Endothelial cell of umbilical vein (primary cell): ENCODE measurements around the gene VPS8. TPM values are rescaled to one million over a fixed set of nuclear protein-coding genes. Genes with fewer than 3 reads are reported as not detected.

Experiments
- BruUV-seq: library from RNA; stranded (reverse); fragments of 400-500 nt; replicated peaks from 2 replicates; lab custom pipeline; 2021; lab: Mats Ljungman, UMichigan
- CTCF ChIA-PET: fragments of 300-600, 350-600 bp; sonication (Branson Sonifier 250); formaldehyde crosslinking; loops from one replicate; lab custom pipeline; 2021; ENCODE audit warnings: antibody characterized with exemption, inconsistent platforms; lab: Charles Lee
- POLR2A ChIA-PET: fragments of 300-600, 350-600 bp; sonication (Branson Sonifier 250); formaldehyde crosslinking; loops from one replicate; lab custom pipeline; 2021; ENCODE audit warnings: antibody characterized with exemption, inconsistent platforms; lab: Charles Lee
- DNase-seq: peaks from one replicate; pipeline ENCODE4 v3.0.0-alpha.2; 2011; ENCODE audit warnings: low read depth, low spot score
- FAIRE-seq: peaks from 2 replicates; lab custom pipeline; 2011; peaks lifted over from hg19 to GRCh38; lab: Jason Lieb, UNC
- H2AFZ ChIP-seq: 2 replicates; pipeline ENCODE4 v1.6.0; 2012; ENCODE audit warnings: low read depth, low read length, control low read depth, inconsistent platforms
- H3K27ac ChIP-seq: 2 replicates; pipeline ENCODE4 v1.5.1; 2011; ENCODE audit warnings: low read depth, mild to moderate bottlenecking, control low read depth, low read length, moderate library complexity; ENCODE audit not compliant: insufficient read depth
- H3K27me3 ChIP-seq, 2 experiments: 2 replicates each; pipeline versions ENCODE4 v1.6.0 to v1.6.1; 2011; ENCODE audit warnings: low read length in 2 of 2, mixed read lengths in 1 of 2; ENCODE audit not compliant: control insufficient read depth in 2 of 2, insufficient read depth in 2 of 2
- H3K36me3 ChIP-seq, 2 experiments: 2 replicates in 1 of 2; 3 replicates in 1 of 2; pipeline ENCODE4 v1.5.1; 2011; ENCODE audit warnings: low read length in 2 of 2, mild to moderate bottlenecking in 1 of 2, moderate library complexity in 1 of 2; ENCODE audit not compliant: control insufficient read depth in 2 of 2, insufficient read depth in 2 of 2; ENCODE audit errors: extremely low read depth in 1 of 2
- H3K4me1 ChIP-seq: 3 replicates; pipeline ENCODE4 v1.5.1; 2011; ENCODE audit warnings: mild to moderate bottlenecking, low read length; ENCODE audit not compliant: control insufficient read depth, insufficient read depth; ENCODE audit errors: extremely low read depth
- H3K4me2 ChIP-seq: 2 replicates; pipeline ENCODE4 v1.6.1; 2011; ENCODE audit warnings: low read length, control low read depth, mixed read lengths; ENCODE audit not compliant: insufficient read depth
- H3K4me3 ChIP-seq, 3 experiments: fragments of 200-600 bp in 1 of 3; sonication (generic), shearing (Covaris generic) in 1 of 3; replicated peaks in 1 of 3; 2 replicates each; pipeline ENCODE4 v1.5.1; 2011 to 2016; ENCODE audit warnings: control low read depth in 3 of 3, low read length in 3 of 3, mild to moderate bottlenecking in 2 of 3, inconsistent platforms in 1 of 3, low read depth in 1 of 3, moderate library complexity in 1 of 3; ENCODE audit not compliant: insufficient read depth in 1 of 3
- H3K79me2 ChIP-seq: 2 replicates; pipeline ENCODE4 v1.6.0; 2012; ENCODE audit warnings: low read length, inconsistent platforms; ENCODE audit not compliant: control insufficient read depth, insufficient read depth
- H3K9ac ChIP-seq: replicated peaks from 2 replicates; pipeline ENCODE3; 2011; ENCODE audit warnings: low read length, control low read depth; ENCODE audit not compliant: insufficient read depth; ENCODE audit errors: extremely low read depth
- H3K9me1 ChIP-seq: replicated peaks from 3 replicates; pipeline ENCODE4 v1.6.0; 2011; ENCODE audit warnings: mild to moderate bottlenecking, low read length; ENCODE audit not compliant: control insufficient read depth, insufficient read depth; ENCODE audit errors: extremely low read depth
- H3K9me3 ChIP-seq: replicated peaks from 2 replicates; pipeline ENCODE4 v1.5.1; 2012; ENCODE audit warnings: low read length, inconsistent platforms; ENCODE audit not compliant: control insufficient read depth, insufficient read depth
- H4K20me1 ChIP-seq: replicated peaks from 2 replicates; pipeline ENCODE3; 2011; ENCODE audit warnings: mild to moderate bottlenecking, low read length; ENCODE audit not compliant: control insufficient read depth, insufficient read depth; ENCODE audit errors: extremely low read depth
- CTCF ChIP-seq, 2 donors: IDR thresholded peaks; 1 replicate in 1 of 2; 2 replicates in 1 of 2; pipeline ENCODE4 v1.5.1; 2011; ENCODE audit warnings: low read length in 2 of 2, mild to moderate bottlenecking in 2 of 2, moderate library complexity in 2 of 2, control low read depth in 1 of 2, inconsistent platforms in 1 of 2, low read depth in 1 of 2; ENCODE audit not compliant: insufficient read depth in 1 of 2; ENCODE audit errors: extremely low read depth in 1 of 2
- EZH2 ChIP-seq: IDR thresholded peaks from 2 replicates; pipeline ENCODE4 v1.6.1; 2012; ENCODE audit warnings: borderline replicate concordance, low read depth, mild to moderate bottlenecking, moderate library complexity, low read length, inconsistent platforms; ENCODE audit not compliant: severe bottlenecking
- FOS ChIP-seq: IDR thresholded peaks from 2 replicates; pipeline ENCODE4 v1.6.1; 2011; ENCODE audit warnings: mild to moderate bottlenecking, low read length, moderate library complexity, borderline replicate concordance; ENCODE audit not compliant: insufficient read depth
- GATA2 ChIP-seq: IDR thresholded peaks from 2 replicates; pipeline ENCODE4 v1.7.0; 2011; ENCODE audit warnings: low read depth, mild to moderate bottlenecking, moderate library complexity, mixed read lengths, low read length; ENCODE audit not compliant: insufficient read length, insufficient read depth
- JUN ChIP-seq: IDR thresholded peaks from 2 replicates; pipeline ENCODE4 v1.6.1; 2011; ENCODE audit warnings: borderline replicate concordance, low read depth; ENCODE audit not compliant: insufficient read length, insufficient read depth
- MAX ChIP-seq: IDR thresholded peaks from 2 replicates; pipeline ENCODE4 v1.6.1; 2011; ENCODE audit not compliant: insufficient read depth, insufficient read length
- MYC ChIP-seq: IDR thresholded peaks from one replicate; pipeline ENCODE4 v1.6.1; 2011; ENCODE audit warnings: mild to moderate bottlenecking, low read depth, low read length
- POLR2A ChIP-seq: IDR thresholded peaks from 2 replicates; pipeline ENCODE4 v1.6.1; 2012; ENCODE audit warnings: low read depth, mild to moderate bottlenecking, control low read depth, low read length
- POLR2AphosphoS5 ChIP-seq: IDR thresholded peaks from 2 replicates; pipeline ENCODE4 v1.6.1; 2012; ENCODE audit warnings: low read depth, mild to moderate bottlenecking, control low read depth, low read length, moderate library complexity; ENCODE audit not compliant: insufficient read depth
- dilution Hi-C: fragments of 300-500 bp; cut with MboI; formaldehyde crosslinking; loops from one replicate; pipeline ENCODE4 v1.15.0; 2019; ENCODE audit warnings: low sequenced_read_pairs; ENCODE audit not compliant: extremely low pct_ligation_motif_present
- intact Hi-C: fragments of 100-400 bp; cut with micrococcal nuclease; formaldehyde crosslinking; loops from one replicate; pipeline ENCODE4 v1.10.0; 2022
- polyA plus RNA-seq, 4 experiments: library from polyadenylated mRNA; depleted of rRNA in 3 of 4; stranded (reverse) in 3 of 4; unstranded in 1 of 4; fragments of >200 nt; gene quantifications; 2 replicates each; pipeline versions ENCODE4 v1.2.1 to v1.2.3, GENCODE V29; 2011 to 2012; ENCODE audit warnings: missing spikeins in 1 of 4
- total RNA-seq: library from RNA; stranded (reverse); gene quantifications from 2 replicates; pipeline ENCODE4 v1.2.3, GENCODE V29; 2021

VPS8 gene
- total and polyA plus RNA-seq, 2 donors (not counting 3 experiments of a cell fraction or from before 2014, with no cell fraction given), result 13.7 to 51.6 TPM

GRCh38 chr3:184887574-184887973 lies 75.6 kb downstream of the VPS8 start:
- H3K79me2 ChIP-seq, result no peaks in the 10 kb centered on the region
- no peaks in the 10 kb centered on the region for H3K9me1 ChIP-seq
- H3K9me3 ChIP-seq, result no peaks in the 10 kb centered on the region
- CTCF ChIA-PET, result interaction anchor here (1.3 to 2.0 kb wide), 2 partner anchors 289 to 291 kb away, joined by 4 to 6 read pairs; no protein-coding TSS in a partner anchor
- H3K9ac ChIP-seq, result no peak overlapping the region
- FAIRE-seq, result no peak
- H3K36me3 ChIP-seq, result no peaks in the 10 kb centered on the region
- no peaks in the 10 kb centered on the region for H3K27me3 ChIP-seq
- no peak for DNase-seq
- POLR2A ChIA-PET, result no interaction called here
- no peak overlapping the region for H3K4me2 ChIP-seq
- H3K27ac ChIP-seq, result no peak overlapping the region
- H2AFZ ChIP-seq, result no peak overlapping the region
- H3K4me1 ChIP-seq, result no peaks in the 10 kb centered on the region
- TF ChIP-seq POLR2AphosphoS5 (no peak), MYC (no peak), EZH2 (no peak), JUN (no peak), FOS (no peak), GATA2 (no peak), POLR2A (no peak), MAX (no peak), CTCF (IDR thresholded peaks at IDR 0.05; ENCODE audit: extremely low read depth in 1 of 2, insufficient read depth in 1 of 2, low read depth in 1 of 2, low read length in 2 of 2) (no peak)
- intact Hi-C loops, result no loop called here
- dilution Hi-C loops, result no loop called here
- H4K20me1 ChIP-seq, result no peaks in the 10 kb centered on the region
- no peak overlapping the region for H3K4me3 ChIP-seq
- BruUV-seq, result no TSS peak
